Smooth muscle cell (in vitro differentiated cells): ENCODE measurements around the gene PRUNE2. TPM values are rescaled to one million over a fixed set of nuclear protein-coding genes. Genes with fewer than 3 reads are reported as not detected.

Source experiments
- DNase-seq: peaks from one replicate; lab custom pipeline; 2025; ENCODE audit not compliant: unreplicated experiment; lab: John Stamatoyannopoulos, UW
- H2AFZ ChIP-seq: fragments of 200-600 bp; sonication (generic); 2 replicates; pipeline ENCODE4 v1.6.0; 2016; ENCODE audit warnings: antibody characterized with exemption, low read depth, mild to moderate bottlenecking
- H3F3A ChIP-seq: fragments of 200-600 bp; sonication (generic); 2 replicates; pipeline ENCODE4 v1.6.0; 2017; ENCODE audit warnings: antibody characterized with exemption, low read depth
- H3K27ac ChIP-seq: fragments of 200-600 bp; sonication (generic); 2 replicates; pipeline ENCODE4 v1.5.1; 2016; ENCODE audit warnings: low read depth, mild to moderate bottlenecking
- H3K27me3 ChIP-seq: fragments of 200-600 bp; sonication (generic); 2 replicates; pipeline ENCODE4 v1.6.1; 2016; ENCODE audit warnings: low read depth, mild to moderate bottlenecking
- H3K36me3 ChIP-seq: fragments of 200-600 bp; sonication (generic); 2 replicates; pipeline ENCODE4 v1.5.1; 2016; ENCODE audit warnings: low read depth
- H3K4me1 ChIP-seq: fragments of 200-600 bp; sonication (generic); 2 replicates; pipeline ENCODE4 v1.5.1; 2016; ENCODE audit warnings: low read depth
- H3K4me2 ChIP-seq: fragments of 200-600 bp; sonication (generic); 2 replicates; pipeline ENCODE4 v1.6.0; 2016; ENCODE audit warnings: mild to moderate bottlenecking
- H3K4me3 ChIP-seq: fragments of 200-600 bp; sonication (generic); 2 replicates; pipeline ENCODE4 v1.5.1; 2016; ENCODE audit warnings: mild to moderate bottlenecking
- H3K79me2 ChIP-seq: fragments of 200-600 bp; sonication (generic); 2 replicates; pipeline ENCODE4 v1.6.0; 2016; ENCODE audit warnings: low read depth, mild to moderate bottlenecking
- H3K9ac ChIP-seq: fragments of 200-600 bp; sonication (generic); 2 replicates; pipeline ENCODE4 v1.6.0; 2016; ENCODE audit warnings: low read depth
- H3K9me3 ChIP-seq: fragments of 200-600 bp; sonication (generic); replicated peaks from 2 replicates; pipeline ENCODE4 v1.5.1; 2016; ENCODE audit warnings: low read depth
- H4K20me1 ChIP-seq: fragments of 200-600 bp; sonication (generic); 2 replicates; pipeline ENCODE4 v1.6.0; 2016; ENCODE audit warnings: low read depth
- CTCF ChIP-seq: fragments of 200-600 bp; sonication (generic); IDR thresholded peaks from 2 replicates; pipeline ENCODE4 v1.5.1; 2017; ENCODE audit warnings: borderline replicate concordance, mild to moderate bottlenecking, antibody characterized with exemption; ENCODE audit not compliant: insufficient read depth, poor library complexity, severe bottlenecking
- WGBS: methylation state at CpG from one replicate; pipeline ENCODE4 v1.1.7; 2016; ENCODE audit warnings: low lambda C conversion rate; 5-methylcytosine and 5-hydroxymethylcytosine counted together
- polyA plus RNA-seq: library from polyadenylated mRNA; unstranded; fragments of >200 nt; fragmentation: Nextera tagmentation; extraction: Ambion mirVana; gene quantifications from 2 replicates; pipeline ENCODE4 v1.2.1, GENCODE V29; 2016
- total RNA-seq: library from RNA; depleted of rRNA; stranded (reverse); fragments of >200 nt; gene quantifications from 2 replicates; pipeline ENCODE4 v1.2.3, GENCODE V29; 2014

The PRUNE2 gene
- total and polyA plus RNA-seq, 2 experiments from 2014 or later: 0.79 to 1.9 TPM

- TF ChIP-seq CTCF: no peak
- no peak overlapping the region for H3K4me2 ChIP-seq
- no peak overlapping the region for H2AFZ ChIP-seq
- H3K36me3 ChIP-seq: no peaks in the 10 kb centered on the region
- no peaks in the 10 kb centered on the region for H3K79me2 ChIP-seq
- 92% methylated on average over 3 of the region's 3 CpGs for WGBS
- no peaks in the 10 kb centered on the region for H4K20me1 ChIP-seq
- no peak for DNase-seq
- no peak overlapping the region for H3K9ac ChIP-seq
- no peak overlapping the region for H3K27ac ChIP-seq
- no peaks in the 10 kb centered on the region for H3F3A ChIP-seq
- no peak overlapping the region for H3K4me3 ChIP-seq
- no peaks in the 10 kb centered on the region for H3K4me1 ChIP-seq
- no peaks in the 10 kb centered on the region for H3K27me3 ChIP-seq
- no peaks in the 10 kb centered on the region for H3K9me3 ChIP-seq
These were observed 176.8 kb downstream of the PRUNE2 start for GRCh38 chr9:76729116-76729515.

- H3K36me3 ChIP-seq: no peaks in the 10 kb centered on the region
- H3F3A ChIP-seq: no peaks in the 10 kb centered on the region
- no peak for DNase-seq
- TF ChIP-seq CTCF: no peak
- no peak overlapping the region for H2AFZ ChIP-seq
- no peaks in the 10 kb centered on the region for H3K79me2 ChIP-seq
- no peaks in the 10 kb centered on the region for H3K27me3 ChIP-seq
- no peak overlapping the region for H3K9ac ChIP-seq
- H3K9me3 ChIP-seq: no peaks in the 10 kb centered on the region
- WGBS: 81% methylated on average over 6 of the region's 6 CpGs
- no peak overlapping the region for H3K27ac ChIP-seq
- no peak overlapping the region for H3K4me2 ChIP-seq
- H3K4me3 ChIP-seq: no peak overlapping the region
- H4K20me1 ChIP-seq: no peaks in the 10 kb centered on the region
- no peaks in the 10 kb centered on the region for H3K4me1 ChIP-seq
These were observed 180.0 kb downstream of the PRUNE2 start for GRCh38 chr9:76725885-76726284.

- H3K4me3 ChIP-seq: no peak overlapping the region
- no peak overlapping the region for H3K9ac ChIP-seq
- no peaks in the 10 kb centered on the region for H3K36me3 ChIP-seq
- TF ChIP-seq CTCF: no peak
- no peak overlapping the region for H2AFZ ChIP-seq
- no peaks in the 10 kb centered on the region for H3K4me1 ChIP-seq
- H3K27me3 ChIP-seq: no peaks in the 10 kb centered on the region
- H3K79me2 ChIP-seq: no peaks in the 10 kb centered on the region
- H3K27ac ChIP-seq: no peak overlapping the region
- DNase-seq: no peak
- H3K4me2 ChIP-seq: no peak overlapping the region
- 83% methylated on average over 4 of the region's 4 CpGs for WGBS
- no peaks in the 10 kb centered on the region for H4K20me1 ChIP-seq
- no peaks in the 10 kb centered on the region for H3F3A ChIP-seq
- no peaks in the 10 kb centered on the region for H3K9me3 ChIP-seq
These were observed 180.8 kb downstream of the PRUNE2 start for GRCh38 chr9:76725011-76725546.

GRCh38 chr9:76720245-76720644 lies 185.7 kb downstream of the PRUNE2 start:
- no peak overlapping the region for H2AFZ ChIP-seq
- H3F3A ChIP-seq: no peaks in the 10 kb centered on the region
- no peaks in the 10 kb centered on the region for H3K36me3 ChIP-seq
- H3K79me2 ChIP-seq: no peaks in the 10 kb centered on the region
- H3K4me1 ChIP-seq: no peaks in the 10 kb centered on the region
- H3K9me3 ChIP-seq: no peaks in the 10 kb centered on the region
- H3K27me3 ChIP-seq: no peaks in the 10 kb centered on the region
- H3K4me3 ChIP-seq: no peak overlapping the region
- H3K9ac ChIP-seq: no peak overlapping the region
- no peak overlapping the region for H3K27ac ChIP-seq
- TF ChIP-seq CTCF: no peak
- no peak for DNase-seq
- 75% methylated on average over 3 of the region's 3 CpGs for WGBS
- no peak overlapping the region for H3K4me2 ChIP-seq
- H4K20me1 ChIP-seq: no peaks in the 10 kb centered on the region
